GM19351 (cell line): ENCODE results near the gene PRKAA2.

ENCODE experiments used
- ATAC-seq: cut with Tn5 transposase; IDR thresholded peaks from one replicate; pipeline ENCODE4 v1.9.1; 2021; ENCODE audit warnings: mild to moderate bottlenecking, moderate library complexity; ENCODE audit not compliant: unreplicated experiment

The PRKAA2 gene

DNA sequence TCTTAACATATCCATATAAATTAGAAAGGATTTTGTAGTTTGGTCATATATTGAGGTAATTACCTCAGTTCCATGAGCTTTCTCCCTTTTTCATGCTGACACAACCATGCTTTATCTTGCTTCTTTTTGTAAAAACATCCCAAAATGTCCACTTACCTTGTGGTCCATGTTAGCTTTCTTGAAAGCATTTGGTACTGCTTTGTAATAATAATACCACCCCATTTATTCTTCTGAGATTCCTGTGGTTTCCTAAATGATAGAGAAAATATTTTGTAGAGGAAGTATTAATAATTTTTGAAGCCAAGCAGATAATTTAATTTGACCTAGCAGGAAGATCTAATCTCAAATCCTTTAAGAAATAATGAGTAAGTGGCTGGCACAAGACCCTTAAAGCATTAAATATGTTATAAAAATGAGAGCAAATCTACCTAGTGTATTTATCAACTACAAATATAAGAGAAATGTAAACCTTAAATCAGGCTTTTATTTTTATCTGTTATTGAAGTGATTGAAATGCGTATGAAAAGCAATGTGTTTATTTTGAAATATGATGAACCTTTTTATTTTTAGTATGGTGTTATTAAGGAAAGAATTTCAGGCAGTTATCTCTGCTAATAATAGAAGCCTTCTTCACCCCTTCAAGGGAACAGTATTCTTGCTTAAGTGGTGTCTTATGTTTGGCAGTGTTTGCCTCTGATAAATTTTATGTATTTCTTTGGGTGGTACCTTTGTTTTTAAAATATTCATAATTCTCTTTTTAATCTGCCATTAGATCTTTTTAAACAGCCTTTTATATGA, 9.2 kb downstream of the PRKAA2 start:
- no peak for ATAC-seq

DNA sequence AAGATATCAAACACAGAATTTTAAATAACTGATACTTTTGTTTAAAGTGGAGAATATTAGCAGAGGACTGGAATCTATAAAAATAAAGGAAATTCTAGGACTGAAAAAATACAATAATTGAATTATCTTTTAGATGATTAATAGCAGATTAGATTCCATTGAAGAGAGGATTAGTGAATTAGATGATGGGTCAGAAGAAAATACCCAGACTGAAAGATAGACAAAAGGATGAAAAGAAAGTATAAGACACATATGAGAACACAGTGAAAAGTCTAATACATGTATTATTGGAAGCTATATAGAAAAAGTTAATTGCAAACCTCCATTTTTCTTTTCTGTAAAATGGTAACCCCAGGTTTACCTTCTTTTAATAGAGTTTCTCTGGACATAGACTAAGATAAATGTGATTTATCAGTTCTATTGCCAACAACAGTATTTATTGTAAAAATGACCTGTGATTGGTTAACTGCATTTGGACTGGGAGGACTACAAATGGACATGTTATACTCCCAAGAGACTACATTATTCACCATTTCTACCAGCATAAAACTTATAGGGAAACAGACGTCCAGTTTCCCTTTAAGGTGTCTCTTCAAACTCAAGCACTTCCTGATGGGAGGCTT, 11.0 kb downstream of the PRKAA2 start:
- ATAC-seq = no peak

DNA sequence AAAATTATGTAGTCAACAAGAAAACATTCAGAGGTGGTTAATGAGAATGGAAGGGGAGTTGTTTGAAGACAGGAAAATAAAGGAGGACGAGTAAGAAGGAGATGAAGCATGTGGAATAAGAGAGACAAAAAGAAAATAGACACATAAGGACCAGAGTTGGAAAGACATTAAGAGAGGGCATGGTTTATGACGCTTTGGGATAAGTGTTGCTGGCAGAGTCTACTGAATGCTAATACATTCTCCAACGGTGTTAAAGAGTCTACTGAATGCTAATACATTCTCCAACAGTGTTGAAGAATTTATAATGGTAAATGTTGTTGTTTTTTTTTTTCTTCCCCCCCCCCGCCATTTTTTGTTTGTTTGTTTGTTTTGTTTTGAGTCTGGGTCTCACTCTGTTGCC, 13.1 kb downstream of the PRKAA2 start:
- ATAC-seq = no peak

DNA sequence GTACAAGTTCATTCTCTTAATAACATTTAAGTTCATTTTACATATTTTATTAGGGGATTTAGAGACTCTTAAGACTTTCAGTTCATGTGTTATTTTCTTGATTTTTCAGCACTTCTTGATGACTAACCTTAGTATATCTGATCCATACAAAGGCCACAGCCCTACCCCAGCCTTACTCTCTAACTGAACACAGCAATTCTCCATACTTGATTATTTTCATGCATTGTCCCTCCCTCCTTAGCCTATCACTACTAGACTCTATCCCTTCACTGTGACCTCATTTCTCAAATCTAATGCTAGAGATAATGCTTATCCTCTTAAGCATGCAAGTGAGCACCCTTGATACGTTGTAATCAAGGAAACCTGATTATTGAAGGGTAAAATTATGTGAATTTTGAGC, 15.2 kb downstream of the PRKAA2 start:
- no peak for ATAC-seq

DNA sequence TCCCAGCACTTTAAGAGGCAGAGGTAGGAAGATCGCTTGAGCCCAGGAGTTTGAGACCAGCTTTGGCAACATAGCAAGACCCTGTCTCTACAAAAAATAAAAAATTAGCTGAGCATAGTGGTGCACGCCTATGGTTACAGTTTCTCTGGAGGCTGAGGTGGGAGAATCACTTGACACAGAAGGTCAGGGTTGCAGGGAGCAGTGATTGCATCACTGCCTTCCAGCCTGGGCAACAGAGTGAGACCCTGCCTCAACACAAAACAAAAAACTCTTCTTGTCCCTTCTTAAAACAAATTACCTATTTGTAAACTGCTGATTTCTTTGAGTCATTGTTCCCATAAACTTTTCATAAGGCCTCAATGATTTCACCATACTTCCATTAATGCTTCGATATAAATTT, 18.7 kb downstream of the PRKAA2 start:
- ATAC-seq = no peak

DNA sequence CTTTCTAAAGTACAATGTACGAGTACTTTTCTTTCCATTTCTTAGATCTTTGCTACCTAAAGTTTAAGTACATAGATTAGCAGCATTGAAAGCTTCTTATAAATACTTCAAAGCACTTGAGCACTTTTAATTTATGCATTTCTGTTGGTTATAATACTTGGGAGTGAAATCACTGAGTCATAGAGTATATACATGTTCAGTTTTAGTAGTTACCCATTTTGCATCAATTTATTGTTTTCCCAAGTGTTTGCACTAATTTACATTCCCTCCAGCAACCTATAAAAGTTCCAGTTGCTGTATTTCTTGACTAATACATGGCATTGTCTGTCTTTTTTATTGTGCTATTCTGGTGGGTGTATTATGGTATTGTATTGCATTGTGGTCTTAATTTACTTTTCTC, 20.3 kb downstream of the PRKAA2 start:
- no peak for ATAC-seq

DNA sequence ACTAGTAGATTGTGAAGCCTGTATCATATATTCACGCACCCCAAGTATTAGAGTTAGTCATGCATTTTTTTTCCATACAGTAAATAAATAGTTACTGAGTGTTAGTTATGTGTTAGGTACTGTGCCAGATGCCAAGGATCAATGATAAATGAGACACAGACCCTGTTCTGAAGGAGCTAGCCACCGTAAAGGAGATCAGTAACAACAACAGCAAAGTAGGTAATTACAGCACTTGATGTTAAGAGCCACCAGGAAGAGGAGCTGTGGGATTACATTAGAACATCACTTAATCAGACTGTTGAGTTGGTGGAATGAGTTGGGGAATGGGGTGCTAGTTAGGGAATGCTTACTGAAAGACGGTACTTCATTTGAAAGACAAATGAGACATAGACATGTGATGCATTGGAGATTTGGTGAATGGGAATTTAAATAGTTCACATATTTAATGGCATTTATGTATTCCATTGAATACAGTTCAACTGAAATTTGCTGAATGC, 21.0 kb downstream of the PRKAA2 start:
- ATAC-seq = no peak

DNA sequence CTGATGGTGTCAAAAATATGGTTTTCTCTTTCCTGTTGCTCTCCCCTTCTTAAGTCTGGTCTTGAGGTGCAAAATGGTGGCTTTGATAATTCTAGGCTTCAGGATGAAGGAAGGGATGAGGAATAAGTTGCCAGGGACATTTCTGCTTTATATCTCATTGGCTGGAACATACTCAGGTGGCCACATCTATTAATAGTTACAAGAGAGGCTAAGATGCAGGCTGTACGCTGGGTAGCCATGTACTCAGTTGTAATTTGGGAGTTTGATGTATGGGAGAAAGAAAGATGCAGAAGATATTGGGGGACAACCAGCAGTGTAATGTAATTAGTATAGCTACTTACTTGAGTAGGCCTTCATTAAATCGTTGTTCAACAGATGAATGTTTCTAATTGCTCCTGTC, 25.2 kb downstream of the PRKAA2 start:
- no peak for ATAC-seq

DNA sequence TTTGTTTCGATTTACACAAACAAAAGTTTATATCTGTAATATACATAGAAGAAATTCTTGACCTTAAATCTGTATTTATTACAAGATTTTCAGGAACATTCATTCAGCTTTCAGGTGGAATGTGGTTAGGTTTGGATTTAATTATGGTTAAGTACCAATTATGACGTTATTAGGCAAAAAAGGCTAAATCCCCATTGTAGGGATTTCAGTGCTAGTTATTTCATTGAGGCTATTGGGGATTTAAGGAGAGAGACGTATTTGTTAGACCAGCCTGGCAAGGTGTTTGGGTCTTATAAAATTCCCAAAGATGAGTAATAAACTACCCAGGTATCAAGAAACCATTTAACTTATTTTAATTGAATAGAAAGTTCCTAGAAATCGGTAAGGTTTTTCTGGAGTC, 26.0 kb downstream of the PRKAA2 start:
- no peak for ATAC-seq

DNA sequence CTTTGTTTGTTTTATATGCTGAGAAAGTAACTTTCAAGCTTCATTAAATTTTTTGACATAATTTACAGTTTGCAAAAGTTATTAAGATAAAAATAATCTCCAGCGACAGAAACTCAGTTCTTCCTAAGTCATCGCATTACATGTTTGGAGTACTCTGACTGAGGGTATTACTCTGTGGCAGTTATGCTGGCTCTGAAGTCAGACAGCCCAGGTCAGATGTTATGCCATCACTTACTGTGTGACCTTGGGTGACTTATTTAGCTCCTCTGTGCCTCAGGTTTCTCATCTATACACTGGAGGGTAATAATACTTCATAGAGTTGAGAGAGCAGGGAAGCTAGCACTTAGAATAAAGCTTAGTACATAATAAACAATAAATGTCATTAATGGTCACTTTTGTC, 26.4 kb downstream of the PRKAA2 start:
- no peak for ATAC-seq

DNA sequence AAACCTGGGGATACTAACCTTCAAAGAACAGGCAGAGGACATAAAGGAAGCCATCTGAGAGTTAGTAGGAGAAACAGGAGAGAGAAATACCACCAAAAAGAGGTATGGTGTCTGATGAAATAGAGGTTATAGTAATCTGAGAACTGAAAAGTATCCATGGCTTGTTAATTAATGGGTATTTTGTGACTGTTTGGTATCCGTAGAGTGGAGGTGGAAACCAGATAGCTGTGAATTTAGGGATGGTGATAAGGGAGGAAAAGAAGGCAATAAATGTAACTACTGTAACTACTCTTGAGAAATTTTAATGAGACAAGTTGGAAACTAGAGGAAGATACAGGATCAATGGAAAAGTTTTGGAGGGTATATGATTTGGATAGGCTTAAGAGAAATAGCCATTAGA, 27.5 kb downstream of the PRKAA2 start:
- ATAC-seq = no peak

DNA sequence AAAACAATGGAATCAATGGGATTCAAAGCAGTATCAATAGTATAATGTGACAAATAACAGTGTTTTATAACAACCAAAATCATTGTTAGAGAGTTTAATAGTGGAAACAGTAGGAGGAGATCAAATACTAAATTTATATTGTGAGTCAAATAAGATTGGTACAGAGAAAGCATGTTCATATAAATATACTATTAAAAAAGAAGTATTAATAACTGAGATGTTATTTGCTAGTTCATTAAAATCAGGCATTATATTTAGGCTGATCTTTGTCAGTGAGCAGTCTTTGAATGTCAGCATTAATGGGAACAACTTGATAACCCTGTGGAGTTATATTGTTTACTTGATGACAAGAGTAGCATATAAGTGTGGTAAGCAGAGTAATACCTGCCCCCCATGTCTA, 30.6 kb downstream of the PRKAA2 start:
- no peak for ATAC-seq

DNA sequence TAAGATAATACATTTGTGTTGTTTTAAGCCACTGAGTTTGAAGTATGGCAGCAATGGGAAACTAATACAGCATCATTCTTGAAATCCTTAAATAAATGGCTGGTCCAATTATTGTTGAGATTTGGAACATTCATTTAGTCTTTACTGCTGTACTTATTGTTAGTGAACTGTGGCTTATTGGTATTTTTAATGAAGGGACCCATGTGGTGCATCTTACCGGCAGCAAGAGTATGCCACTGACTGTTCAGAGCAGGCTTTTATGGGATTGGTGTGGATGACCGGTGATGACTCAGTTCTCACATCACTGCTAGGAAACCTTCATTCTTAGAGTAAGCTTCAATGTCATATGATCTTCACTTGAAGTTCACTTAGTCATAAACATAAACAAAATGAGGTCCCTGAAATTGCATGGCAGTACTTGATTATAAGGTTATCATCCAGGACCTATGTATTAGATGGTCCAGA, 31.5 kb downstream of the PRKAA2 start:
- ATAC-seq = no peak

DNA sequence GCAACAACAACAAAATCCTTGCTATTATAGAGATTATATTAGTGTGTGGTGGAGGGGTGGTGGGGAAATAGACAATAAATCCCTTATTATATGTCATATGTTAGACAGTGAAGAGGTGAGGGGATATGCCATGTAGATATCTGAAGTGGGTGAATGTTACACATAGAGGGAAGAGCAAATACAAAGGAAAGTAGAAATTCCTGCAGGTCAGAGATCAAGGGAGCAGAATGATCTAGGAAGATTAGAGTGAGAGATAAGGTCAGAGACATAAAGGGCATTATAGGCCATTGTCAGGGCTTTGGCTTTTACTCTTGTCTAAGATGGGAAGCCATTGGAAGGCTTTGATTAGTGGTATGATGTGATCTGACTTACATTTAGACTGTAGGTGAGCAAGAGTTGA, 38.5 kb downstream of the PRKAA2 start:
- no peak for ATAC-seq

DNA sequence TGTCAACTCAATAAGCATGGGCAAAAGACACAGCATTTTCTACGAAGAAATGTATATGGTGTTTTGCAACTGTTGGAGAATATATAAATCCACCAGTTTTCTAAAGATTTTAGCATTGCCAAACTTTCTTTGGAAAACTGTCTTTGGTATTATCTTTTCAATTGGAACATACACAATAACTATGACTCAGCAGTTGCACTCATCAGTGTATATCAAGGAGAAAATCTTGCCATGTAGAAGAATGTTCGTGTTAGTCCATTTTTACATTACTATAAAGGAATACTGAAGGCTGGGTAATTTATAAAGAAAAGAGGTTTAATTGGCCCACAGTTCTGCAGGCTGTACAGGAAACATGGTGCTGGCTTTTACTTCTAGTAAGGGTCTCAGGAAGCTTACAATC, 41.1 kb downstream of the PRKAA2 start:
- no peak for ATAC-seq

DNA sequence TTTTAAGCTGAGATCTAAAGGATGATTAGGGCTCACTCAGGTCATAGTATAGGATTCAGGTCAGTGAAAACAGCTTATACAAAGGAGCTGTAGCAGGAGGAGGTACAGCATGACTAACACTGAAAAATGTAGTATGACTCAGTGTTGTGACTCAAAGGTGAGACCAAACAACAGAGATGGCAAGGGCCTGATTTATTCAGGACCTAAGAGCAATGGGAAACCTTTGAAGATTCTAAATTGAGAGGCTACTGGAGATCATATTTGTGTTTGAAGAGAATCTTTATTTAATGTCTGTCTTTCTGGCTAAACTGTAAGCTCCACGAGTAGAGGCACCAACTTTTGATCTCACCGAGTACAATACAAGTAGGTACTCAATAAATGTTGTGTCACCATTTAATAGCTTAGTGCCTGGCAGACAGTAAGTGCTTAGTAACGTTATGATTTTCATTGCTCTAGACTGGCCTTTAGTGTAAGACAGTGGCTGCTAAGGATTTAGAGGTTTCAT, 43.5 kb downstream of the PRKAA2 start:
- peak; percentile 82 for ATAC-seq

DNA sequence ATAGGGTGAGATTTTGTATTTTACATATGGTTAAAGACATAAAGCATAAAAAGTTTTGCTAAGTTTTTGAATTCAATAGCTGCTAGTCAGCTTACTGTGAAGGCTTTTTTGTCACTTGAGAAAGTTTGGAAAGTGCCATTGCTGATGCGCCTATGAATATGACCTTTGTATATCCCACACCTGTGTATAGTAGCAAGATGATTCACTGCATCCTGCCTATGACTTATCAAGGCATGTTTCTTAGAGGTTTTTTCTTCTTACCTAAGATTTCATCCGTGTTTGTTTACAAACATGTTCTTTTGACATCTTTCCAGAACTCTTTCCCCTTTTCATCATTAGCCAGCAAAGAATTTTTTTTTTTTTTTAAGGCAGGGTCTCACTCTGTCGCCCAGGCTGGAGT, 51.5 kb downstream of the PRKAA2 start:
- ATAC-seq = no peak

DNA sequence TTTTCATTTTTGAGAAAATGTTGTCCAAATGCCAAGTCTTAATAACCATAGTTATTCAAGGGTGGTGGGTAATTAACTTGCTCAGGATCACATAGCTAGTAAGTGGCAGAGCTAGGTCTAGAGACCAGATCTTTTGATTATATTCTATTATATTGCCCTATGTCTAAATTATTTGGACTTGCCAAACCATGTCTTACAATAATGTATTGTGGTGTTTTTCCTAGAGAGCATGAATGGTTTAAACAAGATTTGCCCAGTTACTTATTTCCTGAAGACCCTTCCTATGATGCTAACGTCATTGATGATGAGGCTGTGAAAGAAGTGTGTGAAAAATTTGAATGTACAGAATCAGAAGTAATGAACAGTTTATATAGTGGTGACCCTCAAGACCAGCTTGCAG, 58.6 kb downstream of the PRKAA2 start:
- no peak for ATAC-seq

DNA sequence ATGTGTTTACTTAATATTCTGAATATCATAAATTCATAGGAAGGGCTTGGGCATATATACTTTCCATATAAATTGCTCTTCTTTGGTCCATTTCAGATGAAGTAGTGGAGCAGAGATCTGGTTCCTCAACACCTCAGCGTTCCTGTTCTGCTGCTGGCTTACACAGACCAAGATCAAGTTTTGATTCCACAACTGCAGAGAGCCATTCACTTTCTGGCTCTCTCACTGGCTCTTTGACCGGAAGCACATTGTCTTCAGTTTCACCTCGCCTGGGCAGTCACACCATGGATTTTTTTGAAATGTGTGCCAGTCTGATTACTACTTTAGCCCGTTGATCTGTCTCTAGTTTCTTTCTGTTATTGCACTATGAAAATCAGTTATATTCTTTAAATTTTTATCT, 62.3 kb downstream of the PRKAA2 start:
- ATAC-seq = no peak

DNA sequence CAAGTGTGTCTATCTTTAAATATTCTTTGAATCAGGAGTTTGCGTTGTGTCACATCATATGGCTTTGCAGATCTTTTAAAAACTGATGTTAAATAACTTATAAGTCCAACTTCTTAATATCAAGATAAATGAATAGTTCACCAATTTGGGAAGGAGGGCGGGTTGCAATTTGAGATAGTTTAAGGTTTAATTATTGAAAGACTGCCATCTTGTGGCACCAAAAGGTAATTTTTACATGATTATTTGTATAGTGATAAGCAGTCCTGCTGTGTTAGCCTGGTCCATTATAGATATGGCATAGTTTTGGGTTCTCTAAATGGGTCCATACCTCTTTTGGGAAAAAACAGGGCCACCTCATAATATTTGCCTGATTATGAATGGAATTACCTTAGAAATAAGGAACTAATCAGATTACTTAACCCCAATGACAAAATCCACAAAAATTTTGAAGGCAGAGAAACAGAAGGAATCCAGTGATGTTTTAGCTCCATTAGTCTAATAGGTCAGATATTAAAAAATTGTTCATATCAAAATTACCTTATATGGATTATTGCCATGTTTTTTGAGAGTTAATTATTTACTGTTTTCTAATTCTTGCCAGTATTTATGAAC, 64.3 kb downstream of the PRKAA2 start:
- peak; percentile 80 for ATAC-seq

DNA sequence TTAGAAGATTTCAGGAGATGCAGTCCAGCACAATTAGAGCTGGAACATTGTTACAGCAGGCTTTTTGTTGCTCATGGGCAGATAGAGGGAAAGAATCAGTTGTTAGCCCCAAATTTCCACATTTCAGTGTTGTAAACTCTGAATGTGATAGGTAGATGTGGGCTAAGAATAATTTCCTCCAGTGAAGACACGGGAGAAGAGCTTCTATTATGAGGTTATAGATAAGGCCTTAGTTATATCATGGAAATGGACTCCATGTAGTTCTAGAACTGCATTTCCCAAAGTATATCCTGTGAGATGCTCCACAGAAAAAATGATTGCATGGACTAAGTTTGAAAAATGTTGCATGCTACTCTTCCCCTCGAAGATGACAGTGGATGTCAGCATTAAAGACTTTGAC, 64.9 kb downstream of the PRKAA2 start:
- no peak for ATAC-seq

DNA sequence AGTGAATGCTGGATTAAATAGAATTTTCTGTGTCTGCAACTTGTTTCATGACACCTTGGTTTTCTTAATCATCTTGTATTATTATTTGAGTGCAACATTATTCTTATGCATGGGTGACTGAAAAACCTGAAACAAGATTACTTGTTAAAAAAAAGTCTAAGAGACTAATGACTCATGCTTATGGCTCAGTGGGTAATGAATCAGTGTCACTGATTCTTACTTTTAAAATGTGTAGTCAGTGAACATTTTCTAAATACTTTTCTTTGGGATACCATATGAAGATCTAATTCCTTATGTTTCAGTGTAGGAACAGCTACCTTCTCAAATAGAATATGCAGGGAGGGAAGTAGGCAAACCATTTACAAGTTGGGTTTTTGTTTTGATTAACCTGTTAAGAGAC, 65.5 kb downstream of the PRKAA2 start:
- ATAC-seq = no peak
